Vagina (tissue), 2 donors: ENCODE measurements around the gene ARPP21.

Experiments used
- POLR2A ChIP-seq, 2 donors: fragments of 450-650 bp; IDR thresholded peaks; one replicate each; pipeline ENCODE4 v1.6.1; 2017; ENCODE audit warnings: antibody characterized with exemption in 2 of 2, mild to moderate bottlenecking in 2 of 2, moderate library complexity in 2 of 2
- POLR2AphosphoS5 ChIP-seq, 2 donors: sonication (generic); formaldehyde crosslinking; IDR thresholded peaks; one replicate each; pipeline ENCODE4 v1.9.0; 2017; ENCODE audit warnings: antibody characterized with exemption in 2 of 2, mild to moderate bottlenecking in 2 of 2, low read depth in 1 of 2; ENCODE audit not compliant: insufficient read depth in 1 of 2
- TF ChIP-seq, protein P1 (sequence below), 3 experiments: fragments of 450-650 bp in 2 of 3; fragments of 200-600 bp in 1 of 3; sonication (generic) in 1 of 3; IDR thresholded peaks; one replicate each; pipeline ENCODE4 v1.5.1; 2017 to 2019; ENCODE audit warnings: antibody characterized with exemption in 3 of 3, mild to moderate bottlenecking in 2 of 3, moderate library complexity in 2 of 3

DNA sequence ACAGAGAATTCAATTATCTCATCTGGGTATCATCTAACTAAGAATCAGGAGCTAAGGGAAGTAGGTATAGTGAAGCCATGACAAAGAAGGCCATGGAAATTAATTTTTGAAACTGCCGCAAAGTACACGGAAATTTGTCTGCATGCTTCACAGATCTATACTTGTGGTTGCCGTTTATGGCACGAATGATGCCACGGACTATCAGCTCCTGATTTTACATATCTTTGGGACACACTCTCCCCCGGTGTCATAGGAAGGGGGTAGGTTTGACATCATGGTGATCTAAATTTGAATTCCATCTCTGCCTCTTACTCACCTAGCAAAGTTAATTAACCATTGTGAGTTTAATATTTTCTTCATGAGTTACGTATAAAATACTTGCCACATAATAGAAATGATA lies 14.0 kb downstream of the ARPP21 start:
- no peak for TF ChIP-seq POLR2A (IDR thresholded peaks at IDR 0.05)
- TF ChIP-seq, protein P1, sequence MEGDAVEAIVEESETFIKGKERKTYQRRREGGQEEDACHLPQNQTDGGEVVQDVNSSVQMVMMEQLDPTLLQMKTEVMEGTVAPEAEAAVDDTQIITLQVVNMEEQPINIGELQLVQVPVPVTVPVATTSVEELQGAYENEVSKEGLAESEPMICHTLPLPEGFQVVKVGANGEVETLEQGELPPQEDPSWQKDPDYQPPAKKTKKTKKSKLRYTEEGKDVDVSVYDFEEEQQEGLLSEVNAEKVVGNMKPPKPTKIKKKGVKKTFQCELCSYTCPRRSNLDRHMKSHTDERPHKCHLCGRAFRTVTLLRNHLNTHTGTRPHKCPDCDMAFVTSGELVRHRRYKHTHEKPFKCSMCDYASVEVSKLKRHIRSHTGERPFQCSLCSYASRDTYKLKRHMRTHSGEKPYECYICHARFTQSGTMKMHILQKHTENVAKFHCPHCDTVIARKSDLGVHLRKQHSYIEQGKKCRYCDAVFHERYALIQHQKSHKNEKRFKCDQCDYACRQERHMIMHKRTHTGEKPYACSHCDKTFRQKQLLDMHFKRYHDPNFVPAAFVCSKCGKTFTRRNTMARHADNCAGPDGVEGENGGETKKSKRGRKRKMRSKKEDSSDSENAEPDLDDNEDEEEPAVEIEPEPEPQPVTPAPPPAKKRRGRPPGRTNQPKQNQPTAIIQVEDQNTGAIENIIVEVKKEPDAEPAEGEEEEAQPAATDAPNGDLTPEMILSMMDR (IDR thresholded peaks at IDR 0.05), result no peak
- no peak for TF ChIP-seq POLR2AphosphoS5 (IDR thresholded peaks at IDR 0.05; ENCODE audit: insufficient read depth in 1 of 2, low read depth in 1 of 2)
